Hepatocyte (in vitro differentiated cells): ENCODE results near the gene CA11. TPM values are rescaled to one million over a fixed set of nuclear protein-coding genes. Genes with fewer than 3 reads are reported as not detected.

ENCODE experiments used
- DNase-seq: peaks from one replicate; pipeline ENCODE4 v3.0.0-alpha.2; 2016; ENCODE audit warnings: low spot score
- H2AFZ ChIP-seq: fragments of 200-600 bp; sonication (generic); 2 replicates; pipeline ENCODE4 v1.6.0; 2016; ENCODE audit warnings: antibody characterized with exemption, mild to moderate bottlenecking
- H3K27ac ChIP-seq: fragments of 200-600 bp; sonication (generic); 2 replicates; pipeline ENCODE4 v1.5.1; 2016; ENCODE audit warnings: mild to moderate bottlenecking
- H3K27me3 ChIP-seq: fragments of 200-600 bp; sonication (generic); 2 replicates; pipeline ENCODE4 v1.6.1; 2016
- H3K36me3 ChIP-seq: fragments of 200-600 bp; sonication (generic); replicated peaks from 2 replicates; pipeline ENCODE4 v1.5.1; 2016; ENCODE audit warnings: low read depth; ENCODE audit not compliant: insufficient read depth
- H3K4me1 ChIP-seq: fragments of 200-600 bp; sonication (generic); 2 replicates; pipeline ENCODE4 v1.5.1; 2016; ENCODE audit warnings: mild to moderate bottlenecking, moderate library complexity; ENCODE audit not compliant: insufficient read depth
- H3K4me2 ChIP-seq: fragments of 200-600 bp; sonication (generic); 2 replicates; pipeline ENCODE4 v1.6.0; 2016
- H3K4me3 ChIP-seq: fragments of 200-600 bp; sonication (generic); 2 replicates; pipeline ENCODE4 v1.5.1; 2016; ENCODE audit warnings: mild to moderate bottlenecking
- H3K79me2 ChIP-seq: fragments of 200-600 bp; sonication (generic); 2 replicates; pipeline ENCODE4 v1.6.0; 2017; ENCODE audit warnings: mild to moderate bottlenecking
- H3K9me2 ChIP-seq: fragments of 200-600 bp; sonication (generic); replicated peaks from 2 replicates; pipeline ENCODE4 v1.6.0; 2017; ENCODE audit warnings: mild to moderate bottlenecking; ENCODE audit not compliant: insufficient read depth
- H3K9me3 ChIP-seq: fragments of 200-600 bp; sonication (generic); 2 replicates; pipeline ENCODE4 v1.5.1; 2016; ENCODE audit warnings: low read depth, mild to moderate bottlenecking
- H4K20me1 ChIP-seq: fragments of 200-600 bp; sonication (generic); 2 replicates; pipeline ENCODE4 v1.6.0; 2016; ENCODE audit warnings: mild to moderate bottlenecking; ENCODE audit not compliant: insufficient read depth, poor library complexity, severe bottlenecking
- CTCF ChIP-seq: fragments of 200-600 bp; sonication (generic); IDR thresholded peaks from 2 replicates; pipeline ENCODE4 v1.5.1; 2016; ENCODE audit warnings: antibody characterized with exemption, mild to moderate bottlenecking; ENCODE audit not compliant: poor library complexity
- EZH2 ChIP-seq: fragments of 200-600 bp; sonication (generic); IDR thresholded peaks from 2 replicates; pipeline ENCODE4 v1.6.1; 2016; ENCODE audit warnings: antibody characterized with exemption, mild to moderate bottlenecking, borderline replicate concordance
- EZH2phosphoT487 ChIP-seq: fragments of 200-600 bp; sonication (generic); IDR thresholded peaks from one replicate; pipeline ENCODE4 v1.6.1; 2018; ENCODE audit warnings: antibody characterized with exemption, mild to moderate bottlenecking, low read depth, moderate library complexity; ENCODE audit not compliant: unreplicated experiment, severe bottlenecking
- WGBS: methylation state at CpG from one replicate; pipeline ENCODE4 v1.1.6; 2016; ENCODE audit warnings: low lambda C conversion rate; ENCODE audit errors: missing lambda C conversion rate; 5-methylcytosine and 5-hydroxymethylcytosine counted together
- polyA plus RNA-seq: library from polyadenylated mRNA; unstranded; fragments of >200 nt; fragmentation: Nextera tagmentation; extraction: Ambion mirVana; gene quantifications from 2 replicates; pipeline ENCODE4 v1.2.1, GENCODE V29; 2016
- total RNA-seq: library from RNA; depleted of rRNA; stranded (reverse); fragments of >200 nt; gene quantifications from 2 replicates; pipeline ENCODE4 v1.2.3, GENCODE V29; 2014

CA11 gene
- total and polyA plus RNA-seq, 2 experiments from 2014 or later, result 12.0 to 43.6 TPM

DNA sequence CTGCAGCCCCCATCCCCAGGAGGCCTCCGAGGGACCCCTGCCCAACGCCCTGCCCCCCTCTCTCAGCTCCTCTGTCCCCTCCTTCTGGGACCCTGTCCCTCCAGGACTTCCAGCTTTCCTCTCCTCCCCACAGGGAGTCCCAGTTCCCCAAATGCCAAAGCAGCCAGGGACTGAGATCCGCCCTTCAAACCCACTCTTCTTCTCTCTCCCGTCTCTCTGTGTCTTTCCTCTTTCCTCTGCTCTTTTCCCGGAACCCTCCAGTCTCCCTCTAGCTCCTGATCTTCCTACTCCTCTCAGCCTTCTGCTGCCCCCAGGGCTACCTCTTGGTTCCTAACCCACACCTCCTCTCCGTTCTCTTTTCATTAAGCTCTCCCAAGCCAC lies 377 bp downstream of the CA11 start:
- Histone ChIP-seq H3K4me2 (peak overlapping the region; percentile 99), H3K36me3 (no peaks in the 10 kb centered on the region), H3K27ac (peak overlapping the region; percentile 91), H3K4me1 (peaks cover 11% of the 10 kb centered on the region), H3K4me3 (peak overlapping the region; percentile 57), H3K9me2 (no peaks in the 10 kb centered on the region), H3K9me3 (no peaks in the 10 kb centered on the region), H3K27me3 (no peaks in the 10 kb centered on the region), H4K20me1 (no peaks in the 10 kb centered on the region), H2AFZ (peak overlapping the region; percentile 97), H3K79me2 (no peaks in the 10 kb centered on the region)
- TF ChIP-seq EZH2 (no peak), EZH2phosphoT487 (no peak), CTCF (no peak)
- no peak for DNase-seq
- WGBS, result 0% methylated on average over 3 of the region's 6 CpGs

GRCh38 chr19:48644839-48645619 lies 958 bp downstream of the CA11 start:
- no peaks in the 10 kb centered on the region for H3K27me3 ChIP-seq
- peak overlapping the region; percentile 97 for H2AFZ ChIP-seq
- 3% methylated on average over 20 of the region's 25 CpGs for WGBS
- peak overlapping the region; percentile 99 for H3K4me2 ChIP-seq
- TF ChIP-seq EZH2phosphoT487 (no peak), CTCF (no peak), EZH2 (no peak)
- H3K27ac ChIP-seq, result peak overlapping the region; percentile 91
- H4K20me1 ChIP-seq, result no peaks in the 10 kb centered on the region
- H3K9me3 ChIP-seq, result no peaks in the 10 kb centered on the region
- no peaks in the 10 kb centered on the region for H3K79me2 ChIP-seq
- no peaks in the 10 kb centered on the region for H3K36me3 ChIP-seq
- peak; percentile 85 for DNase-seq
- H3K9me2 ChIP-seq, result no peaks in the 10 kb centered on the region
- peak overlapping the region; percentile 57 for H3K4me3 ChIP-seq
- peaks cover 11% of the 10 kb centered on the region for H3K4me1 ChIP-seq

- 70% methylated on average over 4 of the region's 4 CpGs for WGBS
- no peaks in the 10 kb centered on the region for H4K20me1 ChIP-seq
- H2AFZ ChIP-seq, result no peak overlapping the region
- no peaks in the 10 kb centered on the region for H3K9me3 ChIP-seq
- H3K27ac ChIP-seq, result no peak overlapping the region
- peaks cover 11% of the 10 kb centered on the region for H3K4me1 ChIP-seq
- no peaks in the 10 kb centered on the region for H3K9me2 ChIP-seq
- peak overlapping the region; percentile 99 for H3K4me2 ChIP-seq
- no peaks in the 10 kb centered on the region for H3K27me3 ChIP-seq
- no peaks in the 10 kb centered on the region for H3K79me2 ChIP-seq
- TF ChIP-seq EZH2phosphoT487 (no peak), EZH2 (no peak), CTCF (no peak)
- no peak for DNase-seq
- H3K4me3 ChIP-seq, result no peak overlapping the region
- no peaks in the 10 kb centered on the region for H3K36me3 ChIP-seq
Observed at GRCh38 chr19:48644355-48644754, 1.6 kb downstream of the CA11 start.
